GM23338 (cell line): ENCODE measurements around the gene BEND4.

Experiments used
- CREB1 ChIP-seq: fragments of 250-450 bp; sonication (Bioruptor Pico); IDR thresholded peaks from 2 replicates; pipeline ENCODE4 v1.5.0; 2020; ENCODE audit warnings: low read depth, mild to moderate bottlenecking, moderate library complexity
- EZH2 ChIP-seq: fragments of 200-600 bp; sonication (generic); IDR thresholded peaks from one replicate; pipeline ENCODE4 v1.8.0; 2017; ENCODE audit warnings: antibody characterized with exemption, mild to moderate bottlenecking, low read depth; ENCODE audit not compliant: unreplicated experiment
- EZH2phosphoT487 ChIP-seq: fragments of 200-600 bp; sonication (generic); IDR thresholded peaks from one replicate; pipeline ENCODE4 v1.8.1; 2018; ENCODE audit warnings: antibody characterized with exemption; ENCODE audit not compliant: unreplicated experiment
- JUNB ChIP-seq: IDR thresholded peaks from one replicate; pipeline ENCODE4 v1.6.1; 2016; ENCODE audit warnings: antibody characterized with exemption; ENCODE audit not compliant: unreplicated experiment
- NANOG ChIP-seq: IDR thresholded peaks from 2 replicates; pipeline ENCODE4 v1.6.1; 2016; ENCODE audit warnings: antibody characterized with exemption, borderline replicate concordance
- POLR2AphosphoS5 ChIP-seq: IDR thresholded peaks from 2 replicates; pipeline ENCODE4 v1.6.1; 2016; ENCODE audit warnings: antibody characterized with exemption, low read depth
- STAT1 ChIP-seq: IDR thresholded peaks from one replicate; pipeline ENCODE4 v1.6.1; 2016; ENCODE audit warnings: antibody characterized with exemption; ENCODE audit not compliant: unreplicated experiment
- ZNF114 ChIP-seq: fragments of 250-450 bp; sonication (Bioruptor Pico); IDR thresholded peaks from 2 replicates; pipeline ENCODE4 v1.5.0; 2020; ENCODE audit warnings: mild to moderate bottlenecking, moderate library complexity
- ZNF331 ChIP-seq: fragments of 250-450 bp; sonication (Bioruptor Pico); IDR thresholded peaks from 2 replicates; pipeline ENCODE4 v1.5.0; 2020; ENCODE audit warnings: low read depth, mild to moderate bottlenecking, moderate library complexity
- TF ChIP-seq, protein P1 (sequence below), 2 experiments: fragments of 200-600 bp in 1 of 2; sonication (generic) in 1 of 2; conservative IDR thresholded peaks; 2 replicates each; pipeline versions ENCODE4 v1.5.1 to v1.6.1; 2016 to 2017; ENCODE audit warnings: antibody characterized with exemption in 2 of 2, low read depth in 2 of 2, mild to moderate bottlenecking in 2 of 2, moderate library complexity in 1 of 2
- TF ChIP-seq, protein P2 (sequence below): IDR thresholded peaks from one replicate; pipeline ENCODE4 v1.6.1; 2018; ENCODE audit warnings: antibody characterized with exemption; ENCODE audit not compliant: unreplicated experiment
- TF ChIP-seq, protein P3 (sequence below): IDR thresholded peaks from 2 replicates; pipeline ENCODE4 v1.6.1; 2016; ENCODE audit warnings: antibody characterized with exemption

DNA sequence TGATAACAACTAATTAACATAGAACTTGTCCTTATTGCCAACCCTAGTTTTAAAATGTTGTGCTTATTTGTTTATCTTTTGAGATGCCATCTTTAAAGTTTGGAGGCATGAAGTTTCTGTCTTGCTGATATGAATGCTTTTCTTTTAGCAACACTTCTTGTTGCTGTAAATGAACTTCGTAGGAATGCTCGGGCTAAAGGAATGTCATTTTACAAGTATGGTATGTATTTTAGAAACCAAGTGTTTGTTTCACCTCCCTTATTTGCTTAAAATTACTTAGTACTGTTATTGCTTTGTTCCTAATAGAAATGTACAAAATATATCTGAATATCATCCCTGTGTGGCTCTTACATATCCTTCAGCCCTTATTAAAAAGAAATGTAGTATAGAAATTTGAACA, 86.1 kb downstream of the BEND4 start:
- TF ChIP-seq, protein P1, sequence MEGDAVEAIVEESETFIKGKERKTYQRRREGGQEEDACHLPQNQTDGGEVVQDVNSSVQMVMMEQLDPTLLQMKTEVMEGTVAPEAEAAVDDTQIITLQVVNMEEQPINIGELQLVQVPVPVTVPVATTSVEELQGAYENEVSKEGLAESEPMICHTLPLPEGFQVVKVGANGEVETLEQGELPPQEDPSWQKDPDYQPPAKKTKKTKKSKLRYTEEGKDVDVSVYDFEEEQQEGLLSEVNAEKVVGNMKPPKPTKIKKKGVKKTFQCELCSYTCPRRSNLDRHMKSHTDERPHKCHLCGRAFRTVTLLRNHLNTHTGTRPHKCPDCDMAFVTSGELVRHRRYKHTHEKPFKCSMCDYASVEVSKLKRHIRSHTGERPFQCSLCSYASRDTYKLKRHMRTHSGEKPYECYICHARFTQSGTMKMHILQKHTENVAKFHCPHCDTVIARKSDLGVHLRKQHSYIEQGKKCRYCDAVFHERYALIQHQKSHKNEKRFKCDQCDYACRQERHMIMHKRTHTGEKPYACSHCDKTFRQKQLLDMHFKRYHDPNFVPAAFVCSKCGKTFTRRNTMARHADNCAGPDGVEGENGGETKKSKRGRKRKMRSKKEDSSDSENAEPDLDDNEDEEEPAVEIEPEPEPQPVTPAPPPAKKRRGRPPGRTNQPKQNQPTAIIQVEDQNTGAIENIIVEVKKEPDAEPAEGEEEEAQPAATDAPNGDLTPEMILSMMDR (conservative IDR thresholded peaks at IDR 0.05; ENCODE audit: low read depth in 2 of 2), result no peak
- TF ChIP-seq POLR2AphosphoS5 (no peak), JUNB (no peak), EZH2 (no peak), CREB1 (CRISPR knock-in tag) (no peak), EZH2phosphoT487 (no peak), STAT1 (no peak), NANOG (no peak), ZNF114 (no peak), ZNF331 (CRISPR knock-in tag) (no peak)
- TF ChIP-seq, protein P2, sequence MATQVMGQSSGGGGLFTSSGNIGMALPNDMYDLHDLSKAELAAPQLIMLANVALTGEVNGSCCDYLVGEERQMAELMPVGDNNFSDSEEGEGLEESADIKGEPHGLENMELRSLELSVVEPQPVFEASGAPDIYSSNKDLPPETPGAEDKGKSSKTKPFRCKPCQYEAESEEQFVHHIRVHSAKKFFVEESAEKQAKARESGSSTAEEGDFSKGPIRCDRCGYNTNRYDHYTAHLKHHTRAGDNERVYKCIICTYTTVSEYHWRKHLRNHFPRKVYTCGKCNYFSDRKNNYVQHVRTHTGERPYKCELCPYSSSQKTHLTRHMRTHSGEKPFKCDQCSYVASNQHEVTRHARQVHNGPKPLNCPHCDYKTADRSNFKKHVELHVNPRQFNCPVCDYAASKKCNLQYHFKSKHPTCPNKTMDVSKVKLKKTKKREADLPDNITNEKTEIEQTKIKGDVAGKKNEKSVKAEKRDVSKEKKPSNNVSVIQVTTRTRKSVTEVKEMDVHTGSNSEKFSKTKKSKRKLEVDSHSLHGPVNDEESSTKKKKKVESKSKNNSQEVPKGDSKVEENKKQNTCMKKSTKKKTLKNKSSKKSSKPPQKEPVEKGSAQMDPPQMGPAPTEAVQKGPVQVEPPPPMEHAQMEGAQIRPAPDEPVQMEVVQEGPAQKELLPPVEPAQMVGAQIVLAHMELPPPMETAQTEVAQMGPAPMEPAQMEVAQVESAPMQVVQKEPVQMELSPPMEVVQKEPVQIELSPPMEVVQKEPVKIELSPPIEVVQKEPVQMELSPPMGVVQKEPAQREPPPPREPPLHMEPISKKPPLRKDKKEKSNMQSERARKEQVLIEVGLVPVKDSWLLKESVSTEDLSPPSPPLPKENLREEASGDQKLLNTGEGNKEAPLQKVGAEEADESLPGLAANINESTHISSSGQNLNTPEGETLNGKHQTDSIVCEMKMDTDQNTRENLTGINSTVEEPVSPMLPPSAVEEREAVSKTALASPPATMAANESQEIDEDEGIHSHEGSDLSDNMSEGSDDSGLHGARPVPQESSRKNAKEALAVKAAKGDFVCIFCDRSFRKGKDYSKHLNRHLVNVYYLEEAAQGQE, result no peak
- TF ChIP-seq, protein P3, sequence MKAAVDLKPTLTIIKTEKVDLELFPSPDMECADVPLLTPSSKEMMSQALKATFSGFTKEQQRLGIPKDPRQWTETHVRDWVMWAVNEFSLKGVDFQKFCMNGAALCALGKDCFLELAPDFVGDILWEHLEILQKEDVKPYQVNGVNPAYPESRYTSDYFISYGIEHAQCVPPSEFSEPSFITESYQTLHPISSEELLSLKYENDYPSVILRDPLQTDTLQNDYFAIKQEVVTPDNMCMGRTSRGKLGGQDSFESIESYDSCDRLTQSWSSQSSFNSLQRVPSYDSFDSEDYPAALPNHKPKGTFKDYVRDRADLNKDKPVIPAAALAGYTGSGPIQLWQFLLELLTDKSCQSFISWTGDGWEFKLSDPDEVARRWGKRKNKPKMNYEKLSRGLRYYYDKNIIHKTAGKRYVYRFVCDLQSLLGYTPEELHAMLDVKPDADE, result no peak
